ENCODE results near the gene MSI2. TPM values are rescaled to one million over a fixed set of nuclear protein-coding genes. Genes with fewer than 3 reads are reported as not detected.
"Not testable (repeated sequence)": the region's sequence is repeated elsewhere in the genome, so short reads cannot be mapped to it uniquely, and the experiment has no call there.

Gene MSI2
- polyA plus RNA-seq, 3 donors: 7.4 to 10.7 (median 7.5) TPM

- H3K27ac ChIP-seq (ENCODE audit: low read depth, low read length): no peak overlapping the region
- 79 to 81% (median 79%) methylated on average over 13 of the region's 13 CpGs for WGBS, 3 donors
These were observed 229.9 kb downstream of the MSI2 start for GRCh38 chr17:57485916-57486881.

- WGBS, 3 donors: 61 to 98% (median 65%) methylated on average over 4 of the region's 4 CpGs
- H3K27ac ChIP-seq (ENCODE audit: low read depth, low read length): no peak overlapping the region
These were observed 230.6 kb downstream of the MSI2 start for GRCh38 chr17:57486882-57487301.

- 66 to 79% (median 68%) methylated on average over 5 of the region's 5 CpGs for WGBS, 3 donors
- no peak overlapping the region for H3K27ac ChIP-seq (ENCODE audit: low read depth, low read length)
These were observed 231.2 kb downstream of the MSI2 start for GRCh38 chr17:57487573-57487972.

GRCh38 chr17:57488856-57489255 lies 232.5 kb downstream of the MSI2 start:
- WGBS, 3 donors: 86 to 90% (median 89%) methylated on average over 9 of the region's 9 CpGs
- H3K27ac ChIP-seq (ENCODE audit: low read depth, low read length): no peak overlapping the region

GRCh38 chr17:57489321-57489720 lies 233.0 kb downstream of the MSI2 start:
- WGBS, 3 donors: 67 to 98% (median 90%) methylated on average over 4 of the region's 4 CpGs
- H3K27ac ChIP-seq (ENCODE audit: low read depth, low read length): no peak overlapping the region

- no peak overlapping the region for H3K27ac ChIP-seq (ENCODE audit: low read depth, low read length)
- 60 to 86% (median 76%) methylated on average over 4 of the region's 4 CpGs for WGBS, 3 donors
These were observed 234.0 kb downstream of the MSI2 start for GRCh38 chr17:57490111-57490845.

- 72 to 85% (median 80%) methylated on average over 12 of the region's 12 CpGs for WGBS, 3 donors
- no peak overlapping the region for H3K27ac ChIP-seq (ENCODE audit: low read depth, low read length)
These were observed 234.6 kb downstream of the MSI2 start for GRCh38 chr17:57490890-57491289.

GRCh38 chr17:57493171-57493570 lies 236.8 kb downstream of the MSI2 start:
- H3K27ac ChIP-seq (ENCODE audit: low read depth, low read length): no peak overlapping the region
- WGBS, 3 donors: 68 to 89% (median 70%) methylated on average over 5 of the region's 5 CpGs

GRCh38 chr17:57493625-57494024 lies 237.3 kb downstream of the MSI2 start:
- WGBS, 3 donors: 89 to 97% (median 93%) methylated on average over 6 of the region's 6 CpGs
- H3K27ac ChIP-seq (ENCODE audit: low read depth, low read length): no peak overlapping the region

- no peak overlapping the region for H3K27ac ChIP-seq (ENCODE audit: low read depth, low read length)
- WGBS, 3 donors: 94 to 97% (median 97%) methylated on average over 5 of the region's 5 CpGs
These were observed 238.1 kb downstream of the MSI2 start for GRCh38 chr17:57494443-57494842.

GRCh38 chr17:57495771-57496170 lies 239.4 kb downstream of the MSI2 start:
- WGBS, 3 donors: 97 to 98% (median 98%) methylated on average over 6 of the region's 6 CpGs
- H3K27ac ChIP-seq (ENCODE audit: low read depth, low read length): no peak overlapping the region

GRCh38 chr17:57496382-57496781 lies 240.1 kb downstream of the MSI2 start:
- no peak overlapping the region for H3K27ac ChIP-seq (ENCODE audit: low read depth, low read length)
- 93 to 97% (median 94%) methylated on average over 11 of the region's 11 CpGs for WGBS, 3 donors

- 83 to 91% (median 89%) methylated on average over 7 of the region's 7 CpGs for WGBS, 3 donors
- H3K27ac ChIP-seq (ENCODE audit: low read depth, low read length): no peak overlapping the region
These were observed 242.1 kb downstream of the MSI2 start for GRCh38 chr17:57498443-57498842.

GRCh38 chr17:57499221-57499620 lies 242.9 kb downstream of the MSI2 start:
- WGBS, 3 donors: 95 to 98% (median 95%) methylated on average over 3 of the region's 3 CpGs
- not testable (repeated sequence) for H3K27ac ChIP-seq (ENCODE audit: low read depth, low read length)

- WGBS, 3 donors: 93 to 94% (median 93%) methylated on average over 6 of the region's 6 CpGs
These were observed 243.3 kb downstream of the MSI2 start for GRCh38 chr17:57499648-57500049.

GRCh38 chr17:57501016-57501415 lies 244.7 kb downstream of the MSI2 start:
- 93 to 97% (median 93%) methylated on average over 9 of the region's 9 CpGs for WGBS, 3 donors
- H3K27ac ChIP-seq (ENCODE audit: low read depth, low read length): no peak overlapping the region

More at GRCh38 chr17:57499648-57500049, 243.3 kb downstream of the MSI2 start:
- no peak overlapping the region for H3K27ac ChIP-seq (ENCODE audit: low read depth, low read length)

GRCh38 chr17:57502022-57502421 lies 245.7 kb downstream of the MSI2 start:
- 94 to 97% (median 97%) methylated on average over 4 of the region's 4 CpGs for WGBS, 3 donors
- H3K27ac ChIP-seq (ENCODE audit: low read depth, low read length): no peak overlapping the region

- no peak overlapping the region for H3K27ac ChIP-seq (ENCODE audit: low read depth, low read length)
- WGBS, 3 donors: 48 to 84% (median 79%) methylated on average over 2 of the region's 2 CpGs
These were observed 246.5 kb downstream of the MSI2 start for GRCh38 chr17:57502811-57503241.

GRCh38 chr17:57504208-57504607 lies 247.9 kb downstream of the MSI2 start:
- 92 to 93% (median 92%) methylated on average over 8 of the region's 8 CpGs for WGBS, 3 donors

More at GRCh38 chr17:57504208-57504607, 247.9 kb downstream of the MSI2 start:
- no peak overlapping the region for H3K27ac ChIP-seq (ENCODE audit: low read depth, low read length)
